GM13977 (cell line): ENCODE data around the gene LPXN.

Source experiments
- DNase-seq: peaks from one replicate; pipeline ENCODE4 v3.0.0; 2012; ENCODE audit warnings: low spot score
- in situ Hi-C: fragments of 300-500 bp; cut with MboI; formaldehyde crosslinking; loops from one replicate; pipeline ENCODE4 v1.12.0; 2022; ENCODE audit warnings: low sequenced_read_pairs, low pct_unique_long_range_greater_than_20kb, mixed read lengths, inconsistent platforms; ENCODE audit not compliant: unreplicated experiment
- TF ChIP-seq, protein P1 (sequence below): IDR thresholded peaks from 2 replicates; pipeline ENCODE4 v1.5.1; 2012; ENCODE audit warnings: mild to moderate bottlenecking, control low read depth; ENCODE audit not compliant: insufficient read depth; ENCODE audit errors: extremely low read depth, missing control alignments

Gene LPXN

DNA sequence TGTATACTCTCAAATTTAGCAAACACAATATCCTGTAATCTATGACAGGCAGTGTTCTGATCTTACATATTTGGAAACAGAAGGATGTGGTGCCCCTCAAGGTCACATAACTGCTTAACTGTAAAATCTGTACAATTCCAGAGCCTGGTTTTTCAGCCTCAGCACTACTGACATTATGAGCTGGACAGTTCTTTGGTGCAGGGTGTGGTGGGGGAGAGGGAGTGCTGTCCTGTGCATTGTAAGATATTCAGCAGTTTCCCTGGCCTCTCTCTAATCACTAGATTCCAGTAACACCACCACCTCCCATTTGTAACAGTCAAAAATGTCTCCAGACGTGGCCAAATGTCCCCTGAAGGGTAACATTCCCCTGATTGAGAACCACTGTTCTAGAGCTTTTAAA lies 65.9 kb downstream of the LPXN start:
- TF ChIP-seq, protein P1, sequence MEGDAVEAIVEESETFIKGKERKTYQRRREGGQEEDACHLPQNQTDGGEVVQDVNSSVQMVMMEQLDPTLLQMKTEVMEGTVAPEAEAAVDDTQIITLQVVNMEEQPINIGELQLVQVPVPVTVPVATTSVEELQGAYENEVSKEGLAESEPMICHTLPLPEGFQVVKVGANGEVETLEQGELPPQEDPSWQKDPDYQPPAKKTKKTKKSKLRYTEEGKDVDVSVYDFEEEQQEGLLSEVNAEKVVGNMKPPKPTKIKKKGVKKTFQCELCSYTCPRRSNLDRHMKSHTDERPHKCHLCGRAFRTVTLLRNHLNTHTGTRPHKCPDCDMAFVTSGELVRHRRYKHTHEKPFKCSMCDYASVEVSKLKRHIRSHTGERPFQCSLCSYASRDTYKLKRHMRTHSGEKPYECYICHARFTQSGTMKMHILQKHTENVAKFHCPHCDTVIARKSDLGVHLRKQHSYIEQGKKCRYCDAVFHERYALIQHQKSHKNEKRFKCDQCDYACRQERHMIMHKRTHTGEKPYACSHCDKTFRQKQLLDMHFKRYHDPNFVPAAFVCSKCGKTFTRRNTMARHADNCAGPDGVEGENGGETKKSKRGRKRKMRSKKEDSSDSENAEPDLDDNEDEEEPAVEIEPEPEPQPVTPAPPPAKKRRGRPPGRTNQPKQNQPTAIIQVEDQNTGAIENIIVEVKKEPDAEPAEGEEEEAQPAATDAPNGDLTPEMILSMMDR: no peak
- in situ Hi-C loops: loop anchor here (25.0 kb wide), 1 partner anchor 697 kb away; no protein-coding TSS in a partner anchor
- DNase-seq: no peak

DNA sequence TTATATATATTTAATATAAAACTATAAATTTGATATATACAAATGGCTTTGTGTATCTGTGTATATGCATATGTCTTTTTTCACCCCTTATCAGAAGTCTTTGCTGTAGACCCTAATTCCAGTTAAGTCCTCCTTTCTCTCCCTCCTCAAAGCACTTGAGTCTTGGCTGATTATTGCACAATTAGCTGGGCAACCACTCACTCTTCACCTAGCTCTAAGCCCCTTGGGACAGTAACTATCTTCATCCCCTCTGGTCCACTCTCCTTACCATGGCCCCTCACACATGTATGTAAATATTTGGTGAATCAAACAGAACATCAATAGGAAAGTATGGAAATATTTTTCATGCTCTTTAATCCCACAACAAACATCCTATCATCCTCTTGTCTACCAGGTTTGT lies 66.8 kb downstream of the LPXN start:
- no peak for DNase-seq
- in situ Hi-C loops: loop anchor here (25.0 kb wide), 1 partner anchor 697 kb away; no protein-coding TSS in a partner anchor
- TF ChIP-seq, protein P1: no peak

DNA sequence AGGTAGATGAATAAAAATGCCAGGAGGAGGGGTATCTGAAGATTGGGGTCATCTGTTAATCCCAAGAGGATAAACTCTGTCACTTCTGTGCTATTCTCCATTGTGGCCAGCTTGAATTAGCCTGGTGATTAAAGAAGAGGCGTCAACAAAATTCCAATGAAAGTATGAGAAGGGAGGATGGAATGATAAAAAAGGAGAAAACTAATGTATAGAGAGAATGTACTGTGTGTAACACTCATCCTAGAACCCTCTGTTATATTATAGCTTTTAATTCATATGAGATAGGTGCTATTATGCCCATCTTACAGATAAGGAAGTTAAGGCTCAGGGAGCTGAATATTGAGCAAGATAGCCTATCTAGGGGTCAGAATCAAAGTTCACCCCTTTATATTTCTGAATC lies 67.7 kb downstream of the LPXN start, which contains the start of gene OR5B21:
Gene OR5B21, minus strand, starts transcription at position 101 of the 400 bp plus-strand sequence. Its CDS starts 0 bp downstream, at position 101.
- TF ChIP-seq, protein P1: no peak
- in situ Hi-C loops: loop anchor here (25.0 kb wide), 1 partner anchor 696 kb away; no protein-coding TSS in a partner anchor
- no peak for DNase-seq

DNA sequence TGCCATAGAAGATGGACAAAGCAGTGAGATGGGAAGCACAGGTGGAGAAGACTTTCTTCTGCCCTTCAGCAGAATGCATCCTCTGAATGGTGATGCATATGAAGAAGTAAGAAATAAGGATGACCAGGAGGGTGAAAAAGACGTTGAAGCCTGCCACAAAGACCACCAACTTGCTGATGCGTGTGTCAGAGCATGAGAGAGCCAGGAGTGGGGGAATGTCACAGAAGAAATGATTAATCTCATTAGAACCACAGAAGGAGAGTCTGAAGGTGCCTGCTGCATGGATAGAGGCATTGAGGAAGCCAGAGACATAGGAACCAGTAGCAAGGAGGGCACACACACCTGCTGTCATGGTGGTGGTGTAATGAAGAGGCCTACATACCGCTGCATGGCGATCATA lies 68.3 kb downstream of the LPXN start:
- in situ Hi-C loops: loop anchor here (25.0 kb wide), 1 partner anchor 695 kb away; no protein-coding TSS in a partner anchor

DNA sequence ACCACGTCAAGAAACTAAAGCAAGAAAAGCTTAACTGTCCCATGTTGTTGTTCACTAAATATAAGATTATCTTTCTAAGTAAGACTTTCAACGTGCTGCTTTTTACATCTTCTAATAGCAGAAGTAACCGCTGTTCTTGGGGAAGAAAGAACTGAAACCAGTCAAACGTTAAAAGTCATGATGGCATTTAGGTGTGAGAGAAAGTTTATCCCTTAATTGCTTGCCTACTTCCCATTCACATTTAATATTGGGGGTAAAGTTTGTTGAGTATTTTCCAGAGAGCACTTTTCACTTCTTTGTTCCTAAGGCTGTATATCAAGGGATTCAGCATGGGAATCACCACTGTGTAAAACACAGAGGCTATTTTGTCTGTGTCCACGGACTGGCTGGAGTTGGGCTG lies 68.7 kb downstream of the LPXN start:
- in situ Hi-C loops: loop anchor here (25.0 kb wide), 1 partner anchor 695 kb away; no protein-coding TSS in a partner anchor
- TF ChIP-seq, protein P1: no peak
- DNase-seq: no peak

More for the DNA sequence above, 68.3 kb downstream of the LPXN start:
- TF ChIP-seq, protein P1: no peak
- DNase-seq: no peak

DNA sequence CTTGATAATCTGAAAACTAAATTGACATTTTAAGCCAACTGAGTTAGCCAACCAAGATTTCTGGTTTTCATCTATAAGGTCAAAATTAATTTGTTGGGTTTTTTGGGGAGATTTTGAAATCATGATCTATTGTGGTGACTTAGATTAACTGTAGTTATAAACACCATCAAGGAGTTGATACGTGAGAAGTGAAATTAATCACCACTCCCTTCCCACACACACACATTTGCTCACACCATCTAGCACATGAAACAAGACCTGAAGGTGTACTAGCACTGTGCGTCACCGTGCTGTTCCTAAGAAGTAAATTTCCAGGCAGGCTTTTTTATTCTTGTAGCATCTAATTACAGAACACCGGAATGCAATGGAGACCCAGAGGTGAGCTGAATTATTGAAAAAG lies 69.8 kb downstream of the LPXN start:
- in situ Hi-C loops: loop anchor here (25.0 kb wide), 1 partner anchor 694 kb away; no protein-coding TSS in a partner anchor
- TF ChIP-seq, protein P1: no peak
- DNase-seq: no peak
